Measurements from ENCODE around the gene EHMT1.
"Not testable (repeated sequence)": the region's sequence is repeated elsewhere in the genome, so short reads cannot be mapped to it uniquely, and the experiment has no call there.

Gene EHMT1

DNA sequence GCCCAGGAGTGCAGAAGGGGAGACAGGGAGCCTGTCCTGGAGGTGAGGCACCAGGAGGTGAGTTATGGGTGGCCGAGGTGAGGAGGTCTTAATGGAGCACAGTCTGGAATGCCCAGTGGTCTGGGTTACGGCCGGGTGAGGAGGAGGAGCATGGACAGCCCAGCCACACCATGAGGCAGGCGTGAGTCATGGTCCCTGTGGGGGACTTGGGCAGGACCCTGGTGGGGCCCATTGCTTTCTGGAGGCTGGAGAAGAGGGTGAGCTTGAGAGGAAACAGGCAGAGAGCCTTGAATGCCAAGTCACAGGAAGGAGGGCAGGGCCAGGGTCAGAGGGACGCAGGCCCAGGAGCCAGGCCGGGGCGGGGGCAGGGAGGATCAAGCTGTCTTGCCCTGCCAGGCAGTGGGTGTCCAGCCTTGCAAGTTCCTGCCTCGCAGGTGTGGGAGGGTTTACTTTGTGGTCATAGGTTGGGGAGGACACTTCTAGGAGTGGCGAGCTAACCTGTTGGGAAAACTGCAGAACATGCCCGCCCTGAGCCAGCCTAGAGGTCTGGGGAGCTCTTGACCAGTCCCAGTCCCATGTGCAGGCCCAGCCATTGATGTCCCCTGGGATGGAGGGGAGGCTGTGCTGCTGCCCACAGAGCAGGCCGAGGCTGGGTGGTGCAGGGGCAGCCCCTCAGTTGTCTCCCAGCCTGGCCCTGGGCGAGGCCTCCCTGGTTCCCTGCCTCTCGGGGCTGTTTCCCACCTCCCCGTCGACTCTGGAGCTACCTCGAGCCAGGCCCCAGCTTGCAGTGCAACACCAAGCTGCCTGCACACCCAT is 261.6 kb downstream of the EHMT1 start:
- Histone ChIP-seq H3K36me3 (ENCODE audit: control insufficient read depth, insufficient read depth, low read length) (no peaks in the 10 kb centered on the region), H3K9ac (no peak overlapping the region), H3K79me2 (no peaks in the 10 kb centered on the region), H3K27me3 (ENCODE audit: control insufficient read depth, insufficient read depth, low read length) (no peaks in the 10 kb centered on the region), H3K4me1 (no peaks in the 10 kb centered on the region), H3K27ac (no peak overlapping the region), H3K4me3 (ENCODE audit: low read depth, low read length) (no peak overlapping the region), H3K9me3 (ENCODE audit: control insufficient read depth, low read length) (no peaks in the 10 kb centered on the region), H3K4me2 (ENCODE audit: low read length) (no peak overlapping the region), H2AFZ (no peak overlapping the region)
- TF ChIP-seq CTCF (IDR thresholded peaks at IDR 0.05) = no peak

DNA sequence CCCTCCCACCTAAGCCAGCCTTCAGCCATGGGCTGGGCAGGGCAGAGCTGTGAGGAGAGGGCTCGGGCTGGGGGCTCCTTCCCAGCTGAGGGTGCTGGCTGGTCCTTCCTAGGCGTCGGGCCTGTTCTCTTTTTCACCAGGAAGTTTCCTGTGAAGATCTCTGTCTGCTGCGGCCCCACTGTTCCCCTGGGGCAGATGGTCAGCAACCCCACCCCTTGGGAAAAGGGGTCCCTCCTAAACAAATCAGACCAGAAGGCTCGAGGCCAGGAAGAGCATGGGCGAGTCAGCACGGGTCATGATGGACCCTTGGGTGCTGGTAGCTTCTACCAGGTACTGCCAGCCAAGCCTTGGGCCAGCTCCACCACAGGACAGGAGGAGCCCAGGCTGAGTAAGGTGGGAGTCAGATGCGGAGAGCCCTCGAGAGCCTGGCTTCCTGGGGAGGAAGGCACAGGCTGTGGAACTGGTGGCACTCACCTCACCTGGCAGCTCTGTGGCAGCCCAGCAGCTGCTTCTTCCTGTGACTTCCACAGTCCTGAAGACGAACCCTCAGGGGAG is 262.2 kb downstream of the EHMT1 start:
- H3K27me3 ChIP-seq (ENCODE audit: control insufficient read depth, insufficient read depth, low read length) = no peaks in the 10 kb centered on the region
- no peaks in the 10 kb centered on the region for H3K9me3 ChIP-seq (ENCODE audit: control insufficient read depth, low read length)
- H2AFZ ChIP-seq = no peak overlapping the region
- no peak overlapping the region for H3K9ac ChIP-seq
- TF ChIP-seq CTCF (IDR thresholded peaks at IDR 0.05) = no peak
- H3K36me3 ChIP-seq (ENCODE audit: control insufficient read depth, insufficient read depth, low read length) = no peaks in the 10 kb centered on the region
- no peak overlapping the region for H3K27ac ChIP-seq
- no peak overlapping the region for H3K4me3 ChIP-seq (ENCODE audit: low read depth, low read length)
- H3K4me2 ChIP-seq (ENCODE audit: low read length) = no peak overlapping the region
- no peaks in the 10 kb centered on the region for H3K79me2 ChIP-seq
- no peaks in the 10 kb centered on the region for H3K4me1 ChIP-seq

- H3K27ac ChIP-seq = no peak overlapping the region
These were observed 263.0 kb downstream of the EHMT1 start for GRCh38 chr9:137881591-137882505.

DNA sequence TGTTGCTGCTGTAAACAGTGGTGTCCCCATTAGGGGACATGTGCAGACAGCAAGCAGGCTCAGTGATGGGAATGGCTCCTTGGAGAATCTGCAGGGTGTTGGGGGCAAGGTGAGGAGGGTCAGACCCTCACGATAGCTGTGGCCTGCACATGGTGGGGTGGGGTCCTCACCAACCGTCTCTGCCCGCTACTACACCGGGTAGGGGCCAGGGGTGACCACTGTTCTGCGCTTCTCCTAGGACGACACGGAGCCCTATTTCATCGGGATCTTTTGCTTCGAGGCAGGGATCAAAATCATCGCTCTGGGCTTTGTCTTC is 263.7 kb downstream of the EHMT1 start:
- Histone ChIP-seq H3K4me3 (ENCODE audit: low read depth, low read length) (no peak overlapping the region), H3K79me2 (no peaks in the 10 kb centered on the region), H3K36me3 (ENCODE audit: control insufficient read depth, insufficient read depth, low read length) (no peaks in the 10 kb centered on the region), H3K27ac (no peak overlapping the region), H3K9ac (no peak overlapping the region), H2AFZ (no peak overlapping the region), H3K4me1 (no peaks in the 10 kb centered on the region), H3K27me3 (ENCODE audit: control insufficient read depth, insufficient read depth, low read length) (no peaks in the 10 kb centered on the region), H3K4me2 (ENCODE audit: low read length) (no peak overlapping the region), H3K9me3 (ENCODE audit: control insufficient read depth, low read length) (no peaks in the 10 kb centered on the region)
- TF ChIP-seq CTCF (IDR thresholded peaks at IDR 0.05) = no peak

More at GRCh38 chr9:137881591-137882505, 263.0 kb downstream of the EHMT1 start:
- Histone ChIP-seq H3K4me2 (ENCODE audit: low read length) (no peak overlapping the region), H3K4me1 (no peaks in the 10 kb centered on the region), H3K79me2 (no peaks in the 10 kb centered on the region), H3K9me3 (ENCODE audit: control insufficient read depth, low read length) (no peaks in the 10 kb centered on the region), H2AFZ (no peak overlapping the region), H3K27me3 (ENCODE audit: control insufficient read depth, insufficient read depth, low read length) (no peaks in the 10 kb centered on the region), H3K9ac (no peak overlapping the region), H3K4me3 (ENCODE audit: low read depth, low read length) (no peak overlapping the region), H3K36me3 (ENCODE audit: control insufficient read depth, insufficient read depth, low read length) (no peaks in the 10 kb centered on the region)
- TF ChIP-seq CTCF (IDR thresholded peaks at IDR 0.05) = no peak

DNA sequence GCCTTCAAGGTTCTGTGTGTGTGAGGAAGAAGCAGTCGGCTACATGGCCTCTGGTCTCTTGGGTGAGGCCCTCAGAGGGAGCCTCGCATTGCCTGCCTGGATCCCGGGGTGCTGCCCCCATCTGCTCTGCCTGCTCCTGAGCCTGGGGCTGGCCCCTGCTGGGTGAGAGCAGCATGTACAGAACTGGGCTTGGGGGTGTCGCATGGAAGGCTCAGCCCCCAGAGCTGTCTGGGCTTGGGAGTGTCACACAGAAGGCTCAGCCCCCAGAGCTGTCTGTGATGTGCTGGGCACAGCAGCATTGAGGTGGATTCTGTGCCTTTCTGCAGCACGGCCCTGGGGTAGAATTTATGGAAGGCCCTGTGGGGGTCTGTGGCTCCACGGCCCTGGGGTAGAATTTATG is 265.2 kb downstream of the EHMT1 start:
- not testable (repeated sequence) for H3K36me3 ChIP-seq (ENCODE audit: control insufficient read depth, insufficient read depth, low read length); H3K79me2 ChIP-seq; H3K27ac ChIP-seq; H3K4me3 ChIP-seq (ENCODE audit: low read depth, low read length); H3K9ac ChIP-seq; H3K9me3 ChIP-seq (ENCODE audit: control insufficient read depth, low read length); H3K4me2 ChIP-seq (ENCODE audit: low read length); H3K27me3 ChIP-seq (ENCODE audit: control insufficient read depth, insufficient read depth, low read length); H3K4me1 ChIP-seq; H2AFZ ChIP-seq

- not testable (repeated sequence) for H3K9me3 ChIP-seq (ENCODE audit: control insufficient read depth, low read length); H3K36me3 ChIP-seq (ENCODE audit: control insufficient read depth, insufficient read depth, low read length); H3K4me1 ChIP-seq; H2AFZ ChIP-seq; H3K4me3 ChIP-seq (ENCODE audit: low read depth, low read length); H3K4me2 ChIP-seq (ENCODE audit: low read length); H3K9ac ChIP-seq; H3K27me3 ChIP-seq (ENCODE audit: control insufficient read depth, insufficient read depth, low read length); H3K27ac ChIP-seq; H3K79me2 ChIP-seq
These were observed 265.7 kb downstream of the EHMT1 start for GRCh38 chr9:137884547-137884946.

- H2AFZ ChIP-seq = not testable (repeated sequence)
These were observed 266.3 kb downstream of the EHMT1 start for GRCh38 chr9:137885121-137885520.

More at GRCh38 chr9:137885121-137885520, 266.3 kb downstream of the EHMT1 start:
- H3K9ac ChIP-seq; H3K79me2 ChIP-seq; H3K36me3 ChIP-seq (ENCODE audit: control insufficient read depth, insufficient read depth, low read length); H3K4me3 ChIP-seq (ENCODE audit: low read depth, low read length); H3K27ac ChIP-seq; H3K4me1 ChIP-seq; H3K27me3 ChIP-seq (ENCODE audit: control insufficient read depth, insufficient read depth, low read length); H3K4me2 ChIP-seq (ENCODE audit: low read length); H3K9me3 ChIP-seq (ENCODE audit: control insufficient read depth, low read length): not testable (repeated sequence)
